ENCODE data around the gene NFKBIA.

The NFKBIA gene

GRCh38 chr14:35409595-35409994 lies 5.0 kb upstream of the NFKBIA start:
- Histone ChIP-seq H3K27ac (ENCODE audit: poor library complexity, severe bottlenecking) (no peak overlapping the region), H3K4me3 (ENCODE audit: severe bottlenecking) (no peak overlapping the region), H3K36me3 (ENCODE audit: low read depth) (no peaks in the 10 kb centered on the region), H3K9me3 (ENCODE audit: severe bottlenecking) (no peaks in the 10 kb centered on the region), H3K4me1 (ENCODE audit: insufficient read depth, poor library complexity, severe bottlenecking) (peaks cover 24% of the 10 kb centered on the region), H3K27me3 (ENCODE audit: insufficient read depth, poor library complexity, severe bottlenecking) (no peaks in the 10 kb centered on the region)
- no peak for TF ChIP-seq CTCF (IDR thresholded peaks at IDR 0.05; ENCODE audit: poor library complexity, severe bottlenecking)
- ATAC-seq (ENCODE audit: low read depth) (no peak), DNase-seq (ENCODE audit: low spot score) (no peak)

DNA sequence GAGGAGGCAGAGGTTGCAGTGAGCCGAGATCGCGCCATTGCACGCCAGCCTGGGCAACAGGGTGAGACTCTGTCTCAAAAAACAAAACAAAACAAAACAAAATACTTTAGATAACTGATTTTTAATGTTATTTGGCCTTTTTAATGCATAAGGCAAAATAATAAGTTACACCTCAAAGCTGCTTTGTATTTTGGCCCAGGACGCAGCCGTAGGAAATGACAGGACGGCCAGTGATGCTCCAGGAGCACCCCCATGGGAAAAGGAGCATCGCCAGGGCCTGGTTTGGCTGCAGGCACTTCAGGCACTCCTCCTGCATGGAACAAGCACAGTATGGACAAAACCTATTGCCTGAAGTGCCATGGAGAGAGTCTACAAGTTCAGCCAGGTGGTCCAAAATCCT lies 3.5 kb upstream of the NFKBIA start:
- Histone ChIP-seq H3K27me3 (ENCODE audit: insufficient read depth, poor library complexity, severe bottlenecking) (no peaks in the 10 kb centered on the region), H3K4me1 (ENCODE audit: insufficient read depth, poor library complexity, severe bottlenecking) (peaks cover 20% of the 10 kb centered on the region), H3K36me3 (ENCODE audit: low read depth) (peaks cover 7% of the 10 kb centered on the region), H3K4me3 (ENCODE audit: severe bottlenecking) (no peak overlapping the region), H3K27ac (ENCODE audit: poor library complexity, severe bottlenecking) (no peak overlapping the region), H3K9me3 (ENCODE audit: severe bottlenecking) (no peaks in the 10 kb centered on the region)
- DNase-seq (ENCODE audit: low spot score) (no peak), ATAC-seq (ENCODE audit: low read depth) (no peak)
- no peak for TF ChIP-seq CTCF (IDR thresholded peaks at IDR 0.05; ENCODE audit: poor library complexity, severe bottlenecking)

DNA sequence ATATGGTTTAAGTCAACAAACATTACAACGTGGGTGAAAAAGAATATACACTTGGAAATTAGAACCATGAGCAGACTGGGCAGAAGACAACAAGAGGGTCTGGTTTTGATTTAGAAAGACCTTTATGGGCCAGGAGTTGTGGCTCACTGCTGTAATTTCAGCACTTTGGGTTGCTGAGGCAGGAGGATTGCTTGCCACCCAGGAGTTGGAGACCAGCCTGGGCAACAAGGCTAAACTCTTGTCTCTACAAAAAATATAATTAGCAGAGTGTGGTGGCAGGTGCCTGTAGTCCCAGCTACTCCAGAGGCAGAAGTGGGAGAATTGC lies 2.7 kb upstream of the NFKBIA start:
- no peak for TF ChIP-seq CTCF (IDR thresholded peaks at IDR 0.05; ENCODE audit: poor library complexity, severe bottlenecking)
- no peak overlapping the region for H3K27ac ChIP-seq (ENCODE audit: poor library complexity, severe bottlenecking)
- H3K4me3 ChIP-seq (ENCODE audit: severe bottlenecking): no peak overlapping the region
- ATAC-seq (ENCODE audit: low read depth): no peak
- peaks cover 28% of the 10 kb centered on the region for H3K4me1 ChIP-seq (ENCODE audit: insufficient read depth, poor library complexity, severe bottlenecking)
- peaks cover 14% of the 10 kb centered on the region for H3K36me3 ChIP-seq (ENCODE audit: low read depth)
- H3K27me3 ChIP-seq (ENCODE audit: insufficient read depth, poor library complexity, severe bottlenecking): no peaks in the 10 kb centered on the region
- H3K9me3 ChIP-seq (ENCODE audit: severe bottlenecking): no peaks in the 10 kb centered on the region
- no peak for DNase-seq (ENCODE audit: low spot score)

DNA sequence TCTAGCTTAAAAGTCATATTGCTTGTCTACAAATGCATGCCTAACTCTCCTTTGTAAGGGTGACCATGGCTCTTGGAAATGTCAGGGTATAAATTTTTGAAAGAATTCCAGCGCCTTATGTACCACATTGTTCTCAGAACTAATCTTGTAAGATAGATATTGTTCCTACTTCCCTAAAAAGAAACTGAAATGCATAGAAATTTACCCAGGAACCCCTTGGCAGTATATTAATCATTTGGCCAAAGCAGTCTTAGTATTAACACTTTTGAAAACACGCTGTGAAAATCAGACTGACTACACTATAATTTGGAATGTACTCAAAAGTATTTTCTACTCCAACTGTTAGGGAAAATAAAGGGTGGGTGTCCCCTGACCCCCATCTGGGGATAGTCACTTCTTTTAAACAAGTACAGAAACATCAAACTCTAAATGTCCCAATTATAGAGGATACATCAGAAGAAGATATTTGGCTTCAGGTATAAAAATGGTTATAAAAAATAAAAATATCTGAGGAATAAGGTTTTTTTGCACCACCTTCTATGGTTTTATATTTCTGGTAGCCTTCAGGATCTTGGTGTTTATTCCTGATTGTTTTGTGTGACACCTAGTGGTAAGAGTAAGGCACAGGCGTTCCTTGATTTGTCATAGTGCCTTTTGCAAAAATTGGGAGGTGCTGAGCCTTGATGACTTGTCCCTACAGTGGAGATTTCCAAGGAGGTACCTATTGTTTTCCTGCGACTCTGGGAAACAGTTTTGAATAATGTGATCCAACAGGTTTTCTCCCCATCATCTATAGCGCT lies 2.2 kb upstream of the NFKBIA start:
- Histone ChIP-seq H3K4me1 (ENCODE audit: insufficient read depth, poor library complexity, severe bottlenecking) (peaks cover 33% of the 10 kb centered on the region), H3K4me3 (ENCODE audit: severe bottlenecking) (no peak overlapping the region), H3K27me3 (ENCODE audit: insufficient read depth, poor library complexity, severe bottlenecking) (no peaks in the 10 kb centered on the region), H3K9me3 (ENCODE audit: severe bottlenecking) (no peaks in the 10 kb centered on the region), H3K27ac (ENCODE audit: poor library complexity, severe bottlenecking) (peak overlapping the region; percentile 93), H3K36me3 (ENCODE audit: low read depth) (peaks cover 20% of the 10 kb centered on the region)
- TF ChIP-seq CTCF (IDR thresholded peaks at IDR 0.05; ENCODE audit: poor library complexity, severe bottlenecking): peak; percentile 98
- DNase-seq (ENCODE audit: low spot score) (no peak), ATAC-seq (ENCODE audit: low read depth) (no peak)

GRCh38 chr14:35406090-35406489 lies 1.5 kb upstream of the NFKBIA start:
- Histone ChIP-seq H3K9me3 (ENCODE audit: severe bottlenecking) (no peaks in the 10 kb centered on the region), H3K27me3 (ENCODE audit: insufficient read depth, poor library complexity, severe bottlenecking) (no peaks in the 10 kb centered on the region), H3K4me3 (ENCODE audit: severe bottlenecking) (no peak overlapping the region), H3K4me1 (ENCODE audit: insufficient read depth, poor library complexity, severe bottlenecking) (peaks cover 39% of the 10 kb centered on the region), H3K27ac (ENCODE audit: poor library complexity, severe bottlenecking) (peak overlapping the region; percentile 93), H3K36me3 (ENCODE audit: low read depth) (peaks cover 26% of the 10 kb centered on the region)
- no peak for ATAC-seq (ENCODE audit: low read depth)
- no peak for DNase-seq (ENCODE audit: low spot score)
- no peak for TF ChIP-seq CTCF (IDR thresholded peaks at IDR 0.05; ENCODE audit: poor library complexity, severe bottlenecking)
